Islet precursor cell (in vitro differentiated cells): ENCODE data around the gene NEIL1.
"Not testable (repeated sequence)": the region's sequence is repeated elsewhere in the genome, so short reads cannot be mapped to it uniquely, and the experiment has no call there.

ENCODE experiments used
- DNase-seq: peaks from one replicate; pipeline ENCODE4 v3.0.0-alpha.2; 2018

NEIL1 gene

GRCh38 chr15:75358771-75359536 lies 12.1 kb downstream of the NEIL1 start:
- no peak for DNase-seq

GRCh38 chr15:75359537-75360250 lies 12.9 kb downstream of the NEIL1 start:
- DNase-seq, result no peak

- DNase-seq, result no peak
Measured at GRCh38 chr15:75360391-75360790, 13.6 kb downstream of the NEIL1 start.

- no peak for DNase-seq
Measured at GRCh38 chr15:75360856-75361255, 14.0 kb downstream of the NEIL1 start.

GRCh38 chr15:75361361-75361988 lies 14.6 kb downstream of the NEIL1 start:
- no peak for DNase-seq

- DNase-seq, result peak; percentile 53
Measured at GRCh38 chr15:75361989-75362641, 15.3 kb downstream of the NEIL1 start.

GRCh38 chr15:75362642-75363249 lies 15.9 kb downstream of the NEIL1 start:
- DNase-seq, result no peak

- no peak for DNase-seq
Measured at GRCh38 chr15:75363786-75364185, 16.9 kb downstream of the NEIL1 start.

- no peak for DNase-seq
Measured at GRCh38 chr15:75364881-75365280, 18.0 kb downstream of the NEIL1 start.

GRCh38 chr15:75366163-75366562 lies 19.3 kb downstream of the NEIL1 start:
- no peak for DNase-seq

GRCh38 chr15:75367006-75367405 lies 20.2 kb downstream of the NEIL1 start:
- DNase-seq, result no peak

- DNase-seq, result no peak
Measured at GRCh38 chr15:75367406-75367912, 20.6 kb downstream of the NEIL1 start.

GRCh38 chr15:75367913-75368688 lies 21.3 kb downstream of the NEIL1 start, which contains the start of gene MAN2C1:
Gene MAN2C1, minus strand, starts transcription at chr15:75368607. Its CDS starts 24 bp downstream, at chr15:75368583.
- DNase-seq, result peak; percentile 99

- no peak for DNase-seq
Measured at GRCh38 chr15:75368689-75369239, 21.9 kb downstream of the NEIL1 start.

GRCh38 chr15:75369897-75370581 lies 23.2 kb downstream of the NEIL1 start:
- no peak for DNase-seq

GRCh38 chr15:75371486-75371885 lies 24.6 kb downstream of the NEIL1 start:
- DNase-seq, result no peak

- DNase-seq, result no peak
Measured at GRCh38 chr15:75371901-75372688, 25.3 kb downstream of the NEIL1 start.

- DNase-seq, result no peak
Measured at GRCh38 chr15:75380773-75381172, 33.9 kb downstream of the NEIL1 start.

GRCh38 chr15:75383986-75384385 lies 37.1 kb downstream of the NEIL1 start:
- DNase-seq, result not testable (repeated sequence)
